Measurements from ENCODE around the gene SIGMAR1.

Gene SIGMAR1

DNA sequence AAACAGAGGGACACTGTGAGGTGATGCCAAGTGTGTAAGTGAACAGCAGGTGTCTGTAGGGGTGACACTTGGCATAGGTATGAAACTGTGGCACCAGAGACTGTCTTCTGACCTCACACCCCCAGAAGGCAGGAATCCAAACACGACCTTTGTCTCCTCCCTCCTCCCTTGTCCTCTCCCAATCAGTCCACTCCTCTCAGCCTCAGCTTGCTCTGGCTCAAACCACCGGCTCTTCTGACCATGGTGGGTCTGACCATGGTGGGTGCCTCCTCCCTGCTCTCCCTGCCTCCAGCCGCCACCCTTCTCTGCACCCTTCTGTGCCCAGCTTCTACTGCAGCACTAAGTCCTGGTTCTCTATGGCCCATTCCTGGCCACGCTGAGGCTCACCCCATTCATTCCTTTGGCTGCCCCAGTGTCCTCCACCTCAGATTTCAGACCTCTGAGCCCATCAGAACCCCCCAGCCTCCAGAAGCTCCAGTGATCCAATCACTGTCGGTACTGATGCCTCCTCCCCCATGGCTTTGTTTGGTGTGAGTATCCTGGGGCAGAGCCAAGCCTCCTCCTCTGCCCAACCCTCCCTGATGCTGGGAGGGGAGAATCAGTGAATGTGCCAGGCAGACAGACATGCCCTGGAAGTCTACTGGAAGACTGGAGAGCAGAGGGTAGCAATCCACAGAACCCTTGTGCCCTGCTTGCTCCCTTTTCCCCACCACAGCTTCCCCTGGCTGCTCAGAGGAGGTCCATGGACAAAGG lies 7.0 kb downstream of the SIGMAR1 start:
- DNase-seq (ENCODE audit: low spot score) = no peak

DNA sequence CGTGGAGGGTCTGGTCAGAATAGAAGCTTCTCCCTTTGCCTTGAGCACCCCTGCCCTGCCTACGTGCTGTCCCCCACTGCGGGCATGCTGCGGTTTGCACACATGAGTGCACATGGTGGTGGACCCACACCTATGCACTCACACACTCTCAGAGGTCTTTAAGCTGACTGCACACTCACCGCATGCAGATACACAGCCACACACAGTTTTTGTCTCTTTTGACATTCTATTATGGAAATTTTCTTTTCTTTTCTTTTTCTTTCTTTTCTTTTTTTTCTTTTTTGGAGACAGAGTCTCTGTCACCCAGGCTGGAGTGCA lies 8.1 kb downstream of the SIGMAR1 start:
- no peak for DNase-seq (ENCODE audit: low spot score)

DNA sequence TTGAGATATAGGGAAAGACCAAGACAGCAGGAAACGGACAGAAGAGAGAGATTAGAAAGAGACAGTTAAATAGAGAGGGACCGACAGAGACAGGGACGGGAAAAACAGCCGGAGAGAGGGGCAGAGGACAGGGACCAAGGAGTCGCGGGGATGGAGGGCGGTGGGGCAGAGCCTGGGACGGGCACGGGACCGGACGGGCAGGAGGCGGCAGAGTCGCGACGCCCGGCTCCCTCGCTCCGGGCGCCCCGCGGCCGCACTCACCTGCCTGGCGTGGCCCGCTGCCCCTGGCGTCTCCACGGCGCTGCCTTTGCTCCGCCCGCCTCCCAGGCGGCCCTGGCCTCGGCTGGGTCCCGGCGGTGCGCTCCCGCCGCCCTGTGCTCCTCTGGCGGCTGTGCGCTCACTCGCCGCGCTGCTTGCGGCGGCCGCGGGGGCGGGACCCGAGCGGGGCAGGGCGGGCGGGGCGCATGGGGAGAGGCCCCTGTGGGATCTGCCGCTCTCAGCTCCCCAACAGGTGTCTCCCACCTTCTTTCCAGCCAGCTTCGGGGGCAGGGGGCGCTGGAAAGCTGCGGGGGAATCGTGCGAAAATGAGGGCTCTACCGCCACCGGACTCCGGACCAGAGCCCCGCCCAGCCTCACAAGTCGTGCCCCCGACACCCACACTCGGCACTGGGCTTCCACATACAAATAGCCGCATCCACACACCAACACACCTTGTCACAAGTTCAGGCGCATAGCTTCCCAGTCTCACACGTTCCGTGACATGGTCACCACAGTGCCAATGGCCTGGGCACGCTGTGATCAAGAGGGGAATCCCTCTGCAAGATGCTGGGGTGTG lies 8.7 kb downstream of the SIGMAR1 start, which contains the start of gene ARID3C:
Gene ARID3C (minus strand): TSS at position 411 of the 835 bp plus-strand sequence. CDS start 1,052 bp downstream, outside the sequence.
- no peak for DNase-seq (ENCODE audit: low spot score)

- no peak for DNase-seq (ENCODE audit: low spot score)
Observed at GRCh38 chr9:34627716-34628655, 9.6 kb downstream of the SIGMAR1 start.

DNA sequence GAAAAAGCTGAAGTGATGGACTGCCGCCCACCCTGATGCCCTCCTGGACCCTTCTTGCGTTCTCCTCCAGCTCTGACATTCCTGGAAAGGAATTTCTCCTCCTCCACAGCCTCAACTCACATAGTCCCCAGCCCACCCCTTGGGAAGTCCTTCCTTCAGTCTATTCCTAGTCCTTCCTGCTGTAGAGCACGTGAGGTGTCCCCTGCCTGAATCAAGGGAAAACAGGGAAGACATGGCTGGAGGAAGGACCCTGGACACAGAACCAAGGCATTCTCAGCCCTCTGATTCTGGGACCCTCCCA lies 12.5 kb downstream of the SIGMAR1 start:
- no peak for DNase-seq (ENCODE audit: low spot score)

DNA sequence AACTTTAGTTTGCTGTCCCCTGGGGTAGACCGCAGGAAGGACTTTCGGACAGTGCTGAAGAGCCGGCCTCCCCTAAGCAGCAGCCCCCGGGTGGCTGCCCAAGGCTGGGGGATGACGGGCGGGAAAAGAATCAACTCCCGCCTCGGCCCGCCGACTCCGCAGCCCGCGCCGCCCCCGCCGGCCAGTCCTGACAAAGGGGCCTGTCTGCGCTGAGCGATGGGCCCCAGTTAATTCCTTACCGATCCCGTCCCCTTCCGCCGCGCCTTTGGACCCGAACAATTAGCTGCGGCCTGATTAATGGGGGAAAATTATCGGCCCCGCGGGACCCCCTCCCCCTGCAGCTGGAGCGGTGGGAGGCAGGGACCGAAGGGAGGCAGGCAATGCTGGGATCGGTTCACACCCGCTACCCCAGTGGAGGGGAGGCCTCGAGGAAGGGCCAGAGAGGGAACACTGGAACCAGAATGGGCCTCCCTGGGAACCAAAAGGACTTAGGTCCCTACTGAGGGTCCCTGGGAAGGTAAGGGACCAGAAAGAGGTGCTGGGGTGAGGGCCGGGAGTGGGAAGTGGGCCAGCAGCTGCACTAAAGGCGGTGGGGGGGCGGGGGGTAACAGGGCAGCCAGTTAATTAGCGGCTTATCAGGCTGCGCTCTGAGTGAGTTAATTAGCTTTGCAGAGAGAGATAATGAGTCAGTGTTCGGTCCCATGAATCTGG lies 13.0 kb downstream of the SIGMAR1 start:
- DNase-seq (ENCODE audit: low spot score) = no peak

GRCh38 chr9:34623374-34624235 lies 14.0 kb downstream of the SIGMAR1 start:
- DNase-seq (ENCODE audit: low spot score) = no peak

GRCh38 chr9:34620061-34620994 lies 17.3 kb downstream of the SIGMAR1 start, which contains the start of gene DCTN3:
Gene DCTN3, minus strand, starts transcription at chr9:34620495. Its CDS starts 31 bp downstream, at chr9:34620464.
- peak; percentile 95 for DNase-seq (ENCODE audit: low spot score)

- no peak for DNase-seq (ENCODE audit: low spot score)
Observed at GRCh38 chr9:34615132-34615531, 22.5 kb downstream of the SIGMAR1 start.

DNA sequence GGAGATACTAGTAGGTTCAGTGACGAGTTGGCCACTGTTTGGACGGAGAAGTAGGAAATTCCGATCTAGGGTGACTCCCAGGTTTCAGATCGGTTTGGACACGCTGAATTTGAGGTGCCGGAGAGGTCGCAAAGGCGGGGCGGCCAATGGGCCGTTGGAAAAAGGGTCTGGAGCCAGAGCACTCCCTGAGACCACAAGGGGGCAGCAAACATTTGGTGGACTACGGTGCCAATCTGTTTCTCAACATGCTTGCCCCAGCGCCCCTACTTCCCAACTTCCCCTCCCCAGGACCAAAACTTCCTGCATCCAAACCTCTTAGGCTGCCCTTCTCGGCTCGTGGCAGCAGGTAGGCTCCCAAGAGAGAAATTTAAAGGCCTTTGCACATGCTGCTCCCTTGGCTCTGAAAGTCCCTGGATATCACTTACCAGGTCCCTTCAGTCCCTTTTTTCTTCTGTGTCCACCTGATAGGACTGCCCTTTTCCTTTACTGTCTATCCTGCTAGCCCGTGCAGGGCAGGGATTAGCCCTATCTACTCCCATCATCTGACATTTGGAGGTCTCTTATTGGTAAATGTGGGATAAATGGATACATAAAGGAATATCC lies 24.7 kb downstream of the SIGMAR1 start:
- DNase-seq (ENCODE audit: low spot score) = peak; percentile 91

- peak; percentile 92 for DNase-seq (ENCODE audit: low spot score)
Observed at GRCh38 chr9:34611811-34612787, 25.5 kb downstream of the SIGMAR1 start, which contains the start of gene RPP25L. Gene RPP25L, minus strand, starts transcription at chr9:34612097. Its CDS starts 801 bp downstream, at chr9:34611296.

DNA sequence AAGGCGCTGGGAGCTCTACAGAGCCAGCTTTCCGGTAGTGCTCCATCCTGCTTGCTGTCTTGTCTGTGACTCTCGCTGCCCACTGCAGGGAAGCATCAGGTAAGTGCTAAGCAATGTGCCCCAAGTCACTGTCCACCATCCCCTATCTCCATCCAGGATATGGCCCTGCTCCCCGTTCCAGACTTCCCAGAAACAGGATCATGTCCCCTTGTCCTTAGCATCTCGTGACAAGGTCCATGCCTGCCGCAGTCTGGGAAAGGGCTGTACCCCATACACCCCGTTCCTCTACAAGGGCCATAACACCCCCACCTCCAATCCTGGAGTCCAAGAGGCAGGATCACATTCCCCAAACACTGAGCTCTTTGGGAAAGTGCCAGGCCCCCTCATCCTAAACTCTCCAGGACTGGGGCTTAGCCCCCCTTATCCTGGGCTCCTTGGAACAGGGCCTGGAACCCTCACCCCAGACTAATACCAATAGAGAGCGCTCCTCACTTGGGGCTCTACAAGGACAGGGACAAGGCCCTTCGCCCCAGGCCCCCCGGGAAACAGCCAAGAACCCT lies 26.3 kb downstream of the SIGMAR1 start:
- DNase-seq (ENCODE audit: low spot score) = no peak

- DNase-seq (ENCODE audit: low spot score) = no peak
Observed at GRCh38 chr9:34610434-34611206, 27.0 kb downstream of the SIGMAR1 start.

- no peak for DNase-seq (ENCODE audit: low spot score)
Observed at GRCh38 chr9:34607331-34607730, 30.3 kb downstream of the SIGMAR1 start.

- DNase-seq (ENCODE audit: low spot score) = no peak
Observed at GRCh38 chr9:34606905-34607304, 30.7 kb downstream of the SIGMAR1 start.

GRCh38 chr9:34606190-34606589 lies 31.4 kb downstream of the SIGMAR1 start:
- no peak for DNase-seq (ENCODE audit: low spot score)

Data from hematopoietic multipotent progenitor cell treated with erythropoietin and hydrocortisone succinate and interleukin-3 and kit ligand, for 17 days (in vitro differentiated cells).